Keratinocyte (primary cell): ENCODE data around the gene ASB8. TPM values are rescaled to one million over a fixed set of nuclear protein-coding genes. Genes with fewer than 3 reads are reported as not detected.

ENCODE experiments used
- DNase-seq: peaks from one replicate; pipeline ENCODE4 v3.0.0-alpha.2; 2011; ENCODE audit warnings: low read depth, missing footprints, low spot score
- FAIRE-seq: peaks from 2 replicates; lab custom pipeline; 2011; peaks lifted over from hg19 to GRCh38; lab: Jason Lieb, UNC
- H2AFZ ChIP-seq: 2 replicates; pipeline ENCODE4 v1.6.0; 2012; ENCODE audit warnings: low read length, control low read depth, inconsistent platforms; ENCODE audit not compliant: control insufficient read depth
- H3K27ac ChIP-seq: 2 replicates; pipeline ENCODE4 v1.5.1; 2011; ENCODE audit warnings: low read length; ENCODE audit not compliant: control insufficient read depth, insufficient read depth
- H3K27me3 ChIP-seq: 3 replicates; pipeline ENCODE4 v1.6.0; 2011; ENCODE audit warnings: low read length; ENCODE audit not compliant: control insufficient read depth, insufficient read depth; ENCODE audit errors: extremely low read depth
- H3K36me3 ChIP-seq, 2 experiments: 2 replicates in 1 of 2; 3 replicates in 1 of 2; pipeline ENCODE4 v1.5.1; 2011; ENCODE audit warnings: low read length in 2 of 2, mild to moderate bottlenecking in 1 of 2; ENCODE audit not compliant: control insufficient read depth in 2 of 2, insufficient read depth in 2 of 2; ENCODE audit errors: extremely low read depth in 1 of 2
- H3K4me1 ChIP-seq: 3 replicates; pipeline ENCODE4 v1.5.1; 2011; ENCODE audit warnings: low read length; ENCODE audit not compliant: control insufficient read depth, insufficient read depth; ENCODE audit errors: extremely low read depth
- H3K4me2 ChIP-seq: 3 replicates; pipeline ENCODE4 v1.6.0; 2011; ENCODE audit warnings: low read depth, low read length; ENCODE audit not compliant: control insufficient read depth, insufficient read depth; ENCODE audit errors: extremely low read depth
- H3K4me3 ChIP-seq, 3 experiments: fragments of 200-600 bp in 1 of 3; sonication (generic) in 1 of 3; 2 replicates in 2 of 3; 3 replicates in 1 of 3; pipeline ENCODE4 v1.5.1; 2011 to 2016; ENCODE audit warnings: low read length in 3 of 3, mild to moderate bottlenecking in 3 of 3, control low read depth in 2 of 3, inconsistent platforms in 1 of 3, low read depth in 1 of 3, mixed read lengths in 1 of 3, mixed run types in 1 of 3, moderate library complexity in 1 of 3; ENCODE audit not compliant: control insufficient read depth in 2 of 3, insufficient read depth in 2 of 3; ENCODE audit errors: extremely low read depth in 1 of 3
- H3K79me2 ChIP-seq: 2 replicates; pipeline ENCODE4 v1.6.0; 2012; ENCODE audit warnings: low read length; ENCODE audit not compliant: control insufficient read depth, insufficient read depth
- H3K9ac ChIP-seq: 3 replicates; pipeline ENCODE4 v1.6.0; 2011; ENCODE audit warnings: low read length; ENCODE audit not compliant: control insufficient read depth, insufficient read depth; ENCODE audit errors: extremely low read depth
- H3K9me1 ChIP-seq: 3 replicates; pipeline ENCODE4 v1.6.0; 2011; ENCODE audit warnings: low read length; ENCODE audit not compliant: control insufficient read depth, insufficient read depth; ENCODE audit errors: extremely low read depth
- H3K9me3 ChIP-seq: 2 replicates; pipeline ENCODE4 v1.5.1; 2012; ENCODE audit warnings: low read depth, low read length; ENCODE audit not compliant: control insufficient read depth
- H4K20me1 ChIP-seq: 3 replicates; pipeline ENCODE4 v1.6.0; 2011; ENCODE audit warnings: low read length; ENCODE audit not compliant: control insufficient read depth, insufficient read depth; ENCODE audit errors: extremely low read depth
- CTCF ChIP-seq, 3 experiments: IDR thresholded peaks in 1 of 3; conservative IDR thresholded peaks in 1 of 3; optimal IDR thresholded peaks in 1 of 3; 2 replicates in 2 of 3; 3 replicates in 1 of 3; pipeline versions ENCODE3 to v1.5.1; 2011; ENCODE audit warnings: low read length in 3 of 3, mild to moderate bottlenecking in 3 of 3, moderate library complexity in 2 of 3, control low read depth in 1 of 3, inconsistent platforms in 1 of 3; ENCODE audit not compliant: insufficient read depth in 2 of 3; ENCODE audit errors: extremely low read depth in 1 of 3
- EZH2 ChIP-seq: IDR thresholded peaks from one replicate; pipeline ENCODE4 v1.6.1; 2012; ENCODE audit warnings: inconsistent platforms, mild to moderate bottlenecking, low read length, moderate library complexity
- dilution Hi-C: fragments of 300-500 bp; cut with MboI; formaldehyde crosslinking; loops from one replicate; pipeline ENCODE4 v1.7.0; 2020; ENCODE audit warnings: low sequenced_read_pairs; ENCODE audit not compliant: extremely low pct_ligation_motif_present
- polyA plus RNA-seq, 5 experiments: library from polyadenylated mRNA; depleted of rRNA in 3 of 5; stranded (reverse) in 3 of 5; stranded (forward) in 1 of 5; unstranded in 1 of 5; fragments of >200 nt; gene quantifications; 1 replicate in 1 of 5; 2 replicates in 3 of 5; 3 replicates in 1 of 5; pipeline versions ENCODE4 v1.2.1 to v1.2.3, GENCODE V29; 2011 to 2012; ENCODE audit warnings: missing spikeins in 2 of 5, low read depth in 1 of 5, low replicate concordance in 1 of 5

The ASB8 gene
- polyA plus RNA-seq, 1 donor (not counting 4 experiments of a cell fraction or from before 2014, with no cell fraction given) = 18.4 TPM

GRCh38 chr12:48132826-48133225 lies 24.5 kb downstream of the ASB8 start:
- FAIRE-seq (no peak), DNase-seq (no peak)
- TF ChIP-seq CTCF (optimal IDR thresholded peaks at IDR 0.05 in 1 of 3, IDR thresholded peaks at IDR 0.05 in 1 of 3, conservative IDR thresholded peaks at IDR 0.05 in 1 of 3; ENCODE audit: extremely low read depth in 1 of 3, insufficient read depth in 2 of 3, low read length in 3 of 3) (no peak), EZH2 (no peak)
- no peak overlapping the region for H3K27ac ChIP-seq
- H3K9me3 ChIP-seq = no peaks in the 10 kb centered on the region
- no peaks in the 10 kb centered on the region for H3K9me1 ChIP-seq
- H3K4me1 ChIP-seq = no peaks in the 10 kb centered on the region
- H3K27me3 ChIP-seq = no peaks in the 10 kb centered on the region
- H4K20me1 ChIP-seq = no peaks in the 10 kb centered on the region
- H3K4me3 ChIP-seq = no peak overlapping the region
- peaks cover 32 to 34% of the 10 kb centered on the region in 2 experiments for H3K36me3 ChIP-seq
- H3K4me2 ChIP-seq = no peak overlapping the region
- H2AFZ ChIP-seq = no peak overlapping the region
- H3K79me2 ChIP-seq = no peaks in the 10 kb centered on the region
- no peak overlapping the region for H3K9ac ChIP-seq
- dilution Hi-C loops = no loop called here

- dilution Hi-C loops = no loop called here
- no peak overlapping the region for H3K27ac ChIP-seq
- TF ChIP-seq EZH2 (no peak), CTCF (optimal IDR thresholded peaks at IDR 0.05 in 1 of 3, IDR thresholded peaks at IDR 0.05 in 1 of 3, conservative IDR thresholded peaks at IDR 0.05 in 1 of 3; ENCODE audit: extremely low read depth in 1 of 3, insufficient read depth in 2 of 3, low read length in 3 of 3) (no peak)
- DNase-seq (no peak), FAIRE-seq (no peak)
- no peaks in the 10 kb centered on the region for H3K27me3 ChIP-seq
- H2AFZ ChIP-seq = no peak overlapping the region
- H3K4me2 ChIP-seq = no peak overlapping the region
- no peaks in the 10 kb centered on the region for H4K20me1 ChIP-seq
- no peaks in the 10 kb centered on the region for H3K79me2 ChIP-seq
- peaks cover 3% of the 10 kb centered on the region for H3K9me1 ChIP-seq
- H3K9me3 ChIP-seq = no peaks in the 10 kb centered on the region
- no peaks in the 10 kb centered on the region for H3K4me1 ChIP-seq
- H3K36me3 ChIP-seq = peaks cover 32 to 36% of the 10 kb centered on the region in 2 experiments
- no peak overlapping the region for H3K4me3 ChIP-seq
- no peak overlapping the region for H3K9ac ChIP-seq
Observed at GRCh38 chr12:48131517-48131916, 25.8 kb downstream of the ASB8 start.
